IMR-90 (cell line): ENCODE results near the gene CTBP2. TPM values are rescaled to one million over a fixed set of nuclear protein-coding genes. Genes with fewer than 3 reads are reported as not detected.

Experiments
- ATAC-seq: fragments of 200-7000 bp; cut with Tn5 transposase; 2 replicates; pipeline ENCODE4 v1.9.1; 2020; ENCODE audit warnings: low read depth, mild to moderate bottlenecking, moderate library complexity
- BruUV-seq: library from RNA; stranded (reverse); fragments of 400-500 nt; replicated peaks from 2 replicates; lab custom pipeline; 2021; lab: Mats Ljungman, UMichigan
- CTCF ChIA-PET: fragments of 300-600 bp; formaldehyde crosslinking; extraction: SDS; loops from one replicate; lab custom pipeline; 2021; ENCODE audit warnings: antibody characterized with exemption; lab: Yijun Ruan, JAX
- POLR2A ChIA-PET: fragments of 300-600 bp; sonication (Branson Sonifier 250); formaldehyde crosslinking; loops from one replicate; lab custom pipeline; 2022; ENCODE audit warnings: antibody characterized with exemption; ENCODE audit not compliant: unreplicated experiment; lab: Charles Lee
- DNase-seq: peaks from one replicate; pipeline ENCODE4 v3.0.0; 2013
- H2AFZ ChIP-seq: replicated peaks from 2 replicates; pipeline ENCODE3; 2013; ENCODE audit warnings: low read length, mild to moderate bottlenecking; ENCODE audit not compliant: poor library complexity
- H2AK5ac ChIP-seq: 2 replicates; pipeline ENCODE4 v1.6.1; 2013; ENCODE audit warnings: low read depth, low read length, inconsistent platforms
- H2AK9ac ChIP-seq: replicated peaks from 2 replicates; pipeline ENCODE3; 2013; ENCODE audit warnings: mild to moderate bottlenecking, low read depth, low read length, moderate library complexity; ENCODE audit not compliant: poor library complexity
- H2BK120ac ChIP-seq: 2 replicates; pipeline ENCODE4 v1.6.1; 2013; ENCODE audit warnings: low read depth, low read length, inconsistent platforms
- H2BK15ac ChIP-seq: 3 replicates; pipeline ENCODE4 v1.6.1; 2013; ENCODE audit warnings: low read depth, low read length, inconsistent platforms
- H2BK20ac ChIP-seq: 2 replicates; pipeline ENCODE4 v1.6.1; 2013; ENCODE audit warnings: low read depth, mild to moderate bottlenecking, inconsistent platforms, low read length, moderate library complexity
- H2BK5ac ChIP-seq: 2 replicates; pipeline ENCODE4 v1.6.1; 2013; ENCODE audit warnings: mild to moderate bottlenecking, low read depth, low read length, inconsistent platforms; ENCODE audit not compliant: poor library complexity, severe bottlenecking
- H3K14ac ChIP-seq: replicated peaks from 2 replicates; pipeline ENCODE4 v1.6.1; 2013; ENCODE audit warnings: low read depth, low read length, inconsistent platforms
- H3K18ac ChIP-seq: 2 replicates; pipeline ENCODE4 v1.6.1; 2013; ENCODE audit warnings: low read depth, low read length, control low read depth
- H3K23ac ChIP-seq: 2 replicates; pipeline ENCODE4 v1.6.1; 2013; ENCODE audit warnings: low read depth, low read length, inconsistent platforms
- H3K27ac ChIP-seq: 2 replicates; pipeline ENCODE4 v1.5.1; 2013; ENCODE audit warnings: mild to moderate bottlenecking, control low read depth, low read length; ENCODE audit not compliant: insufficient read depth
- H3K27me3 ChIP-seq: 2 replicates; pipeline ENCODE4 v1.6.1; 2013; ENCODE audit warnings: low read length; ENCODE audit not compliant: control insufficient read depth, insufficient read depth
- H3K36me3 ChIP-seq: 2 replicates; pipeline ENCODE4 v1.6.1; 2013; ENCODE audit warnings: low read length, mixed read lengths; ENCODE audit not compliant: control insufficient read depth, insufficient read depth
- H3K4ac ChIP-seq: 2 replicates; pipeline ENCODE4 v1.6.1; 2013; ENCODE audit warnings: low read depth, low read length, inconsistent platforms
- H3K4me1 ChIP-seq: 2 replicates; pipeline ENCODE4 v1.6.1; 2013; ENCODE audit warnings: low read length, mixed read lengths; ENCODE audit not compliant: control insufficient read depth, insufficient read depth
- H3K4me2 ChIP-seq: 2 replicates; pipeline ENCODE4 v1.6.1; 2013; ENCODE audit warnings: low read depth, mild to moderate bottlenecking, control low read depth, low read length, moderate library complexity
- H3K4me3 ChIP-seq: 2 replicates; pipeline ENCODE4 v1.5.1; 2013; ENCODE audit warnings: low read depth, mild to moderate bottlenecking, control low read depth, low read length, moderate library complexity; ENCODE audit not compliant: insufficient read depth
- H3K56ac ChIP-seq: 2 replicates; pipeline ENCODE4 v1.6.1; 2013; ENCODE audit warnings: low read length, inconsistent platforms; ENCODE audit not compliant: insufficient read depth; ENCODE audit errors: extremely low read depth
- H3K79me1 ChIP-seq, 2 experiments: 2 replicates each; pipeline ENCODE4 v1.6.1; 2013; ENCODE audit warnings: low read length in 2 of 2, inconsistent platforms in 1 of 2, low read depth in 1 of 2
- H3K9ac ChIP-seq: 2 replicates; pipeline ENCODE4 v1.6.1; 2013; ENCODE audit warnings: low read depth, low read length, control low read depth
- H3K9me1 ChIP-seq: 2 replicates; pipeline ENCODE4 v1.6.1; 2013; ENCODE audit warnings: low read length, inconsistent platforms; ENCODE audit not compliant: insufficient read depth
- H3K9me3 ChIP-seq: 2 replicates; pipeline ENCODE4 v1.6.1; 2013; ENCODE audit warnings: low read length; ENCODE audit not compliant: control insufficient read depth, insufficient read depth
- H4K20me1 ChIP-seq: 2 replicates; pipeline ENCODE4 v1.6.1; 2013; ENCODE audit warnings: low read length, inconsistent platforms; ENCODE audit not compliant: insufficient read depth
- H4K5ac ChIP-seq: 2 replicates; pipeline ENCODE4 v1.6.1; 2013; ENCODE audit warnings: mild to moderate bottlenecking, low read depth, low read length, control low read depth
- H4K8ac ChIP-seq, 2 experiments: 2 replicates each; pipeline ENCODE4 v1.6.1; 2013; ENCODE audit warnings: low read depth in 2 of 2, low read length in 2 of 2, control low read depth in 1 of 2, inconsistent platforms in 1 of 2
- H4K91ac ChIP-seq: 2 replicates; pipeline ENCODE4 v1.6.1; 2013; ENCODE audit warnings: low read depth, low read length, inconsistent platforms; ENCODE audit not compliant: insufficient read depth
- CEBPB ChIP-seq: IDR thresholded peaks from 2 replicates; pipeline ENCODE4 v1.6.1; 2012; ENCODE audit warnings: low read depth, low read length, improper control_type of control experiment
- CHD1 ChIP-seq: IDR thresholded peaks from 2 replicates; pipeline ENCODE4 v1.6.1; 2012; ENCODE audit warnings: low read depth, low read length, improper control_type of control experiment
- CTCF ChIP-seq: conservative IDR thresholded peaks from 2 replicates; pipeline ENCODE4 v1.5.1; 2012; ENCODE audit warnings: mild to moderate bottlenecking, low read depth, low read length, improper control_type of control experiment
- FOS ChIP-seq: fragments of 150-350 bp; IDR thresholded peaks from 2 replicates; pipeline ENCODE4 v1.6.1; 2016; ENCODE audit warnings: low read depth, low read length
- MAFK ChIP-seq: IDR thresholded peaks from 2 replicates; pipeline ENCODE4 v1.6.1; 2012; ENCODE audit warnings: low read depth, low read length, improper control_type of control experiment
- MAZ ChIP-seq: IDR thresholded peaks from 2 replicates; pipeline ENCODE4 v1.6.1; 2012; ENCODE audit warnings: low read depth, mild to moderate bottlenecking, low read length, improper control_type of control experiment, moderate library complexity, borderline replicate concordance
- MXI1 ChIP-seq: IDR thresholded peaks from 2 replicates; pipeline ENCODE4 v1.6.1; 2012; ENCODE audit warnings: low read depth, mild to moderate bottlenecking, low read length, moderate library complexity, borderline replicate concordance
- NFE2L2 ChIP-seq: fragments of 150-350 bp; IDR thresholded peaks from 2 replicates; pipeline ENCODE4 v1.6.1; 2016; ENCODE audit warnings: low read depth, mild to moderate bottlenecking, low read length
- RAD21 ChIP-seq: IDR thresholded peaks from 2 replicates; pipeline ENCODE4 v1.6.1; 2012; ENCODE audit warnings: low read length, improper control_type of control experiment
- RCOR1 ChIP-seq: IDR thresholded peaks from 2 replicates; pipeline ENCODE4 v1.6.1; 2012; ENCODE audit warnings: mild to moderate bottlenecking, low read length, improper control_type of control experiment; ENCODE audit not compliant: insufficient replicate concordance
- USF2 ChIP-seq: fragments of 150-350 bp; IDR thresholded peaks from 2 replicates; pipeline ENCODE4 v1.6.1; 2017; ENCODE audit warnings: mild to moderate bottlenecking, antibody characterized with exemption, low read length, low read depth
- WGBS, 2 experiments: methylation state at CpG; one replicate each; pipeline versions ENCODE4 v1.1.5 to v1.1.7; 2013; ENCODE audit warnings: missing lambda C conversion rate in 2 of 2; ENCODE audit not compliant: insufficient read length in 1 of 2; ENCODE audit errors: extremely low coverage in 2 of 2; 5-methylcytosine and 5-hydroxymethylcytosine counted together
- dilution Hi-C: fragments of 300-500 bp; cut with HindIII; formaldehyde crosslinking; loops from one replicate; pipeline ENCODE4 v1.14.3; 2018; ENCODE audit warnings: low sequenced_read_pairs; ENCODE audit not compliant: unreplicated experiment
- in situ Hi-C: fragments of 300-500 bp; cut with MboI; formaldehyde crosslinking; loops from 3 replicates; pipeline ENCODE4 v1.14.3; 2019; ENCODE audit warnings: low sequenced_read_pairs, inconsistent platforms, mixed read lengths
- intact Hi-C: fragments of 100-400 bp; cut with micrococcal nuclease; formaldehyde crosslinking; loops from 2 replicates; pipeline ENCODE4 v1.10.0; 2022
- polyA plus RNA-seq, 3 experiments: library from polyadenylated mRNA; depleted of rRNA; stranded (reverse); fragments of >200 nt; gene quantifications; 2 replicates each; pipeline ENCODE4 v1.2.3, GENCODE V29; 2012; ENCODE audit warnings: low replicate concordance in 1 of 3
- total RNA-seq: library from RNA; depleted of rRNA; stranded (reverse); fragments of >200 nt; gene quantifications from 2 replicates; pipeline ENCODE4 v1.2.3, GENCODE V29; 2012

CTBP2 gene
- total and polyA plus RNA-seq, 2 of the 4 experiments (the other 2 are of a cell fraction) = 81.0 to 86.6 TPM

DNA sequence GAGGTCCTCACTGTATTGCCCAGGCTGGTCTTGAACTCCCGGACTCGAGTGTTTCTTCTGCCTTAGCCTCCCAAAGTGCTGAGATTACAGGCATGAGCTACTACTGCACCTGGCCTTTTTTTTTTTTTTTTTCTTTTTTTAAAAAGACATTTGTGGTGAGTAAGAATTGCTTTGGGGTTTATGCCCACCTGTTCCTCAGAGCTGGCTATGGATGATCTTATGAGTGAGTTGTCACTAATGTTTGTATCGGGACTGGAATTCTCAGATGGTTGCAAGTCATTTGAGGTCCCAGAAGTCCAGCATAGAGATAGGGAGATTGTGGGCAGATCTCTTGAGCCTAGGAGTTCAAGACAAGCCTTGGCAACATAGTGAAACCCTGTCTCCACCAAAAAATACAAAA is 183.2 kb downstream of the CTBP2 start:
- no peak overlapping the region for H3K4me3 ChIP-seq
- no peak overlapping the region for H4K5ac ChIP-seq
- in situ Hi-C loops = loop anchor here (25.0 kb wide), 1 partner anchor 440 kb away; no protein-coding TSS in a partner anchor
- no peak overlapping the region for H2AK5ac ChIP-seq
- H3K4me1 ChIP-seq = peaks cover 3% of the 10 kb centered on the region; the same call in 1 of the 2 replicates
- no peak overlapping the region for H3K18ac ChIP-seq
- ATAC-seq = no peak
- DNase-seq = no peak
- H3K14ac ChIP-seq = no peak overlapping the region
- no TSS peak for BruUV-seq
- POLR2A ChIA-PET = no interaction called here
- H4K91ac ChIP-seq = no peak overlapping the region
- no peak overlapping the region for H2AK9ac ChIP-seq
- TF ChIP-seq CEBPB = no peak
- TF ChIP-seq MXI1 = no peak
- no peak for TF ChIP-seq NFE2L2
- no peak for TF ChIP-seq MAFK
- no peak for TF ChIP-seq CHD1
- TF ChIP-seq FOS = no peak
- no peak for TF ChIP-seq CTCF
- no peak for TF ChIP-seq MAZ
- TF ChIP-seq RCOR1 = no peak
- TF ChIP-seq RAD21 = no peak
- TF ChIP-seq USF2 = no peak
- peaks cover 38 to 63% of the 10 kb centered on the region in 2 experiments for H3K79me1 ChIP-seq
- peaks cover 30% of the 10 kb centered on the region for H3K36me3 ChIP-seq
- H2BK15ac ChIP-seq = no peak overlapping the region
- H3K27ac ChIP-seq = no peak overlapping the region
- no peak overlapping the region for H3K9ac ChIP-seq
- no peak overlapping the region for H4K8ac ChIP-seq
- H3K56ac ChIP-seq = no peak overlapping the region
- intact Hi-C loops = loop anchor here (5.0 kb wide), 1 partner anchor 60 kb away; no protein-coding TSS in a partner anchor
- H2BK20ac ChIP-seq = no peak overlapping the region
- H3K9me1 ChIP-seq = peaks cover 16% of the 10 kb centered on the region; the same call in 1 of the 2 replicates
- no peak overlapping the region for H3K4ac ChIP-seq
- H2BK5ac ChIP-seq = no peak overlapping the region
- peaks cover 43% of the 10 kb centered on the region for H4K20me1 ChIP-seq
- no peak overlapping the region for H2BK120ac ChIP-seq
- H3K9me3 ChIP-seq = no peaks in the 10 kb centered on the region
- H3K23ac ChIP-seq = no peak overlapping the region
- dilution Hi-C loops = no loop called here
- H3K27me3 ChIP-seq = no peaks in the 10 kb centered on the region
- H3K4me2 ChIP-seq = no peak overlapping the region
- no peak overlapping the region for H2AFZ ChIP-seq
- CTCF ChIA-PET = no interaction called here
- no CpG with 5 or more reads among the region's 3 CpGs for WGBS, 2 experiments
